PC-9 (cell line): ENCODE results near the gene CD209. TPM values are rescaled to one million over a fixed set of nuclear protein-coding genes. Genes with fewer than 3 reads are reported as not detected.
A peak's percentile ranks its signal among the peaks of the same experiment; 100 is the strongest.

Experiments
- BruUV-seq: library from RNA; stranded (reverse); fragments of 400-500 nt; replicated peaks from 2 replicates; lab custom pipeline; 2021; lab: Mats Ljungman, UMichigan
- CTCF ChIA-PET: fragments of 300-600 bp; sonication (Branson Sonifier 250); formaldehyde crosslinking; loops from one replicate; lab custom pipeline; 2022; ENCODE audit warnings: antibody characterized with exemption; lab: Charles Lee
- POLR2A ChIA-PET: fragments of 300-600 bp; sonication (Branson Sonifier 250); formaldehyde crosslinking; loops from one replicate; lab custom pipeline; 2022; ENCODE audit warnings: antibody characterized with exemption; ENCODE audit not compliant: unreplicated experiment; lab: Charles Lee
- DNase-seq, 2 experiments: peaks; one replicate each; pipeline versions ENCODE4 v3.0.0 to v3.0.0-alpha.2; 2015 to 2022; ENCODE audit warnings: mixed read lengths in 1 of 2
- H2AFZ ChIP-seq: fragments of 200-600 bp; sonication (generic); 2 replicates; pipeline ENCODE4 v1.8.1; 2017; ENCODE audit warnings: antibody characterized with exemption
- H3F3A ChIP-seq: fragments of 200-600 bp; sonication (generic); 2 replicates; pipeline ENCODE4 v1.8.1; 2017; ENCODE audit warnings: antibody characterized with exemption, mild to moderate bottlenecking, low read depth; ENCODE audit not compliant: insufficient read depth
- H3K27ac ChIP-seq: fragments of 200-600 bp; sonication (generic); 2 replicates; pipeline ENCODE4 v1.6.1; 2016; ENCODE audit warnings: mixed run types
- H3K27me3 ChIP-seq: fragments of 200-600 bp; sonication (generic); 2 replicates; pipeline ENCODE4 v1.6.1; 2016; ENCODE audit warnings: low read depth, mixed run types; ENCODE audit not compliant: insufficient read depth
- H3K36me3 ChIP-seq: fragments of 200-600 bp; sonication (generic); 2 replicates; pipeline ENCODE4 v1.6.1; 2016; ENCODE audit warnings: low read depth, mixed run types
- H3K4me1 ChIP-seq: fragments of 200-600 bp; sonication (generic); replicated peaks from 2 replicates; pipeline ENCODE4 v1.6.1; 2016; ENCODE audit warnings: mixed run types; ENCODE audit not compliant: insufficient read depth
- H3K4me2 ChIP-seq: fragments of 200-600 bp; sonication (generic); 2 replicates; pipeline ENCODE4 v1.6.1; 2017; ENCODE audit warnings: mixed run types
- H3K4me3 ChIP-seq: fragments of 200-600 bp; sonication (generic); 2 replicates; pipeline ENCODE4 v1.6.1; 2016; ENCODE audit warnings: mixed run types
- H3K79me2 ChIP-seq: fragments of 200-600 bp; sonication (generic); 2 replicates; pipeline ENCODE4 v1.6.1; 2017; ENCODE audit warnings: low read depth, mixed run types
- H3K9me2 ChIP-seq: fragments of 200-600 bp; sonication (generic); 2 replicates; pipeline ENCODE4 v1.8.1; 2017; ENCODE audit warnings: mild to moderate bottlenecking; ENCODE audit not compliant: insufficient read depth
- H3K9me3 ChIP-seq: fragments of 200-600 bp; sonication (generic); 2 replicates; pipeline ENCODE4 v1.8.1; 2016; ENCODE audit warnings: low read depth; ENCODE audit not compliant: insufficient read depth
- H4K20me1 ChIP-seq: fragments of 200-600 bp; sonication (generic); 2 replicates; pipeline ENCODE4 v1.8.1; 2017; ENCODE audit not compliant: insufficient read depth
- EZH2 ChIP-seq: fragments of 200-600 bp; sonication (generic); IDR thresholded peaks from 2 replicates; pipeline ENCODE4 v1.8.0; 2017; ENCODE audit warnings: antibody characterized with exemption, low read depth
- intact Hi-C: fragments of 100-400 bp; cut with micrococcal nuclease; formaldehyde crosslinking; loops from one replicate; pipeline ENCODE4 v1.10.0; 2022; ENCODE audit not compliant: unreplicated experiment
- total RNA-seq: library from RNA; stranded (reverse); gene quantifications from 2 replicates; pipeline ENCODE4 v1.2.3, GENCODE V29; 2021
- TF ChIP-seq, protein P1 (sequence below): fragments of 200-600 bp; sonication (generic); conservative IDR thresholded peaks from 2 replicates; pipeline ENCODE4 v1.6.1; 2017; ENCODE audit warnings: mixed run types, antibody characterized with exemption, mild to moderate bottlenecking, moderate library complexity

Gene CD209
- total RNA-seq, 1 experiment from 2014 or later, result not detected

- intact Hi-C loops, result no loop called here
- POLR2A ChIA-PET, result no interaction called here
These were observed 10.1 kb downstream of the CD209 start for GRCh38 chr19:7737215-7737614.

GRCh38 chr19:7736148-7736547, 11.2 kb downstream of the CD209 start:
- intact Hi-C loops, result no loop called here
- CTCF ChIA-PET, result no interaction called here
- Histone ChIP-seq H2AFZ (no peak overlapping the region), H3K27me3 (peaks cover 48% of the 10 kb centered on the region), H3F3A (no peaks in the 10 kb centered on the region), H3K4me1 (peaks cover 7% of the 10 kb centered on the region), H3K9me3 (no peaks in the 10 kb centered on the region), H3K27ac (no peak overlapping the region), H3K4me2 (no peak overlapping the region), H3K4me3 (no peak overlapping the region), H3K36me3 (no peaks in the 10 kb centered on the region), H3K79me2 (no peaks in the 10 kb centered on the region), H3K9me2 (no peaks in the 10 kb centered on the region), H4K20me1 (no peaks in the 10 kb centered on the region)
- TF ChIP-seq, protein P1, sequence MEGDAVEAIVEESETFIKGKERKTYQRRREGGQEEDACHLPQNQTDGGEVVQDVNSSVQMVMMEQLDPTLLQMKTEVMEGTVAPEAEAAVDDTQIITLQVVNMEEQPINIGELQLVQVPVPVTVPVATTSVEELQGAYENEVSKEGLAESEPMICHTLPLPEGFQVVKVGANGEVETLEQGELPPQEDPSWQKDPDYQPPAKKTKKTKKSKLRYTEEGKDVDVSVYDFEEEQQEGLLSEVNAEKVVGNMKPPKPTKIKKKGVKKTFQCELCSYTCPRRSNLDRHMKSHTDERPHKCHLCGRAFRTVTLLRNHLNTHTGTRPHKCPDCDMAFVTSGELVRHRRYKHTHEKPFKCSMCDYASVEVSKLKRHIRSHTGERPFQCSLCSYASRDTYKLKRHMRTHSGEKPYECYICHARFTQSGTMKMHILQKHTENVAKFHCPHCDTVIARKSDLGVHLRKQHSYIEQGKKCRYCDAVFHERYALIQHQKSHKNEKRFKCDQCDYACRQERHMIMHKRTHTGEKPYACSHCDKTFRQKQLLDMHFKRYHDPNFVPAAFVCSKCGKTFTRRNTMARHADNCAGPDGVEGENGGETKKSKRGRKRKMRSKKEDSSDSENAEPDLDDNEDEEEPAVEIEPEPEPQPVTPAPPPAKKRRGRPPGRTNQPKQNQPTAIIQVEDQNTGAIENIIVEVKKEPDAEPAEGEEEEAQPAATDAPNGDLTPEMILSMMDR, result no peak
- no peak for TF ChIP-seq EZH2
- POLR2A ChIA-PET, result no interaction called here
- no TSS peak for BruUV-seq
- no peak for DNase-seq

More at GRCh38 chr19:7737215-7737614, 10.1 kb downstream of the CD209 start:
- BruUV-seq, result no TSS peak
- peaks cover 45% of the 10 kb centered on the region for H3K27me3 ChIP-seq
- no peaks in the 10 kb centered on the region for H3K36me3 ChIP-seq
- H3F3A ChIP-seq, result no peaks in the 10 kb centered on the region
- no peak for DNase-seq
- H2AFZ ChIP-seq, result no peak overlapping the region
- no peaks in the 10 kb centered on the region for H3K9me2 ChIP-seq
- TF ChIP-seq EZH2, result no peak
- TF ChIP-seq, protein P1, result no peak
- no peaks in the 10 kb centered on the region for H3K79me2 ChIP-seq
- H3K4me1 ChIP-seq, result peaks cover 7% of the 10 kb centered on the region
- no peaks in the 10 kb centered on the region for H3K9me3 ChIP-seq
- no peaks in the 10 kb centered on the region for H4K20me1 ChIP-seq
- no peak overlapping the region for H3K4me3 ChIP-seq
- H3K27ac ChIP-seq, result no peak overlapping the region
- H3K4me2 ChIP-seq, result no peak overlapping the region
- CTCF ChIA-PET, result no interaction called here

GRCh38 chr19:7734220-7735203, 12.8 kb downstream of the CD209 start:
- BruUV-seq, result no TSS peak
- ChIA-PET POLR2A (no interaction called here), CTCF (no interaction called here)
- Histone ChIP-seq H3K9me3 (no peaks in the 10 kb centered on the region), H3K9me2 (no peaks in the 10 kb centered on the region), H3K79me2 (no peaks in the 10 kb centered on the region), H3K4me3 (no peak overlapping the region), H3K27ac (no peak overlapping the region), H3F3A (no peaks in the 10 kb centered on the region), H3K4me1 (peaks cover 7% of the 10 kb centered on the region), H3K4me2 (peak overlapping the region; percentile 47), H3K36me3 (no peaks in the 10 kb centered on the region), H2AFZ (peak overlapping the region; percentile 41; the same call in 1 of the 2 replicates), H4K20me1 (no peaks in the 10 kb centered on the region), H3K27me3 (peaks cover 45% of the 10 kb centered on the region)
- TF ChIP-seq EZH2, result no peak
- TF ChIP-seq, protein P1, result no peak
- peak in 1 of 2 experiments; percentile 47 for DNase-seq
- intact Hi-C loops, result no loop called here
